Diencephalon (tissue), 1 donor: ENCODE results near the gene OR2T4. TPM values are rescaled to one million over a fixed set of nuclear protein-coding genes. Genes with fewer than 3 reads are reported as not detected.

Experiments
- total RNA-seq: library from RNA; depleted of rRNA; stranded (reverse); fragments of >200 nt; gene quantifications from one replicate; pipeline ENCODE4 v1.2.3, GENCODE V29; 2014

OR2T4 gene, protein sequence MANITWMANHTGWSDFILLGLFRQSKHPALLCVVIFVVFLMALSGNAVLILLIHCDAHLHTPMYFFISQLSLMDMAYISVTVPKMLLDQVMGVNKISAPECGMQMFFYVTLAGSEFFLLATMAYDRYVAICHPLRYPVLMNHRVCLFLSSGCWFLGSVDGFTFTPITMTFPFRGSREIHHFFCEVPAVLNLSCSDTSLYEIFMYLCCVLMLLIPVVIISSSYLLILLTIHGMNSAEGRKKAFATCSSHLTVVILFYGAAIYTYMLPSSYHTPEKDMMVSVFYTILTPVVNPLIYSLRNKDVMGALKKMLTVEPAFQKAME
- total RNA-seq: 0.46 TPM

GRCh38 chr1:248361121-248361715 lies at the start of gene OR2T4:
OR2T4 (plus strand) TSS chr1:248361665; CDS start chr1:248361665, 0 bp downstream.

DNA sequence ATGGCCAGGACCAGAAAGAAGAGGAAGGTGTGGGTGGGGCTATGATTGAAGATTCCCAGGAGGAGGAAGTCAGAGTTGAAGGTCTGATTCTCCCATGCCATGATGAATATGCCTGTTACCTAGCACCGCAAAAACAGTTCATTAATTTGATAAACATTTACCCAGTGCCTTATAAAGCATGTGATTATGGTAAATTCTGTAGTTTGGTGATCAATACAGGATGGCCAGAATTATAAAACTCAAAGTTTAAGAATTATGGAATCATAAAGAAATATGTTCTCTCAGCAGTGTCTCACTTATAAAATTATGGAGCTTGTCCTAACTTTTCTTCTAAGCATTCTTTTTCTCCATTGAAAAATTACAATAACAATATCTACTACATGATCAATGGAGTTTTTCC lies 37.0 kb upstream of the OR2T4 start, which contains the start of gene OR2M7:
TSS of gene OR2M7 (minus strand) at position 101 of the 400 bp plus-strand sequence. CDS start at position 101, 0 bp downstream.

GRCh38 chr1:248348475-248348874 lies 13.0 kb upstream of the OR2T4 start, which contains the start of gene OR14C36:
OR14C36 (plus strand) TSS chr1:248348775; CDS start chr1:248348775, 0 bp downstream.

DNA sequence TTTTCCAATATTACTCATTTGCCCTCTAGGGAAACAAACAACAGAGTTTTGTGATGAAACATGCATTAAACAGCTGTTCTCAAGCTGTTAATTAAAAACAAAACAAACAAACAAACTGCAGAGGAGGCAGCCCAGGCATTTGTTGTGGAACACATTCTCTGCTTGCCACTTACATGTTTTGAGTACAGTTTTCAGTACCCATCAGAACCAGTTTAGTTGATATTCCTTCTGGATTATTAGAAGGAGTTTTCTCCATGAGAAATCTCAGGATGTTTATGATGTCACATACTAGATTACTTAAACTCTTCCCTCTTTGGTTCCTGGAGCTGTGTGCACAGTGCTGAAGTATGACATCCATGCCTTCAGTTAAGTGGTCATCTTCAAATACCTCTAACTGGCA lies 14.0 kb downstream of the OR2T4 start, which contains the start of gene OR2T6:
TSS of gene OR2T6 (plus strand) at position 301 of the 400 bp plus-strand sequence. CDS start 11,863 bp downstream, outside the sequence.

DNA sequence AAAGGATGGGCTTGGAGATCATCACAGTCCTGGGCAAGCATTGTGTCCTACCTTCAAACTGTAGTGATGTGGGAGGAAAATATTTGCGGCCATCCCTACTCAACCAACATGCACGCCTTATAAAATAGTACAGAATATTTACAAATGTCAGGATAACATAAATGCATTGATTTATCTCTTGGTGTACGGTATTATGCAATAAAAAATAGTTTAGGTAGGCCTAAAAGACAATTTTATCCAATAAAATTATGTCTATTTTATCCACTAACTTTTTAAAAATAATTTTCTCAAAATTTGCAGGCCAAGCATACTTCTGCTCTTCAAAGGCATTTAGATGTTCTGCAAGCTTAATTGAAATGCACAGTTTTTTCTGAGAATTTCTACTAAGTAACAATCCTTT lies 41.3 kb downstream of the OR2T4 start, which contains the start of gene OR2T1:
TSS of gene OR2T1 (plus strand) at position 301 of the 400 bp plus-strand sequence. CDS start 3,100 bp downstream, outside the sequence.

Other genes with a start within 250 kb of the OR2T4 start
- gene OR2M5, start 216.5 kb upstream of the OR2T4 start, total RNA-seq: not detected
- not detected for gene OR2M2, start 186.8 kb upstream of the OR2T4 start, total RNA-seq
- gene OR2M3, start 164.4 kb upstream of the OR2T4 start, total RNA-seq: 0.46 TPM
- 0.46 TPM for gene OR2M4, start 130.2 kb upstream of the OR2T4 start, total RNA-seq
- gene OR2T33, start 83.7 kb upstream of the OR2T4 start, total RNA-seq: not detected
- gene OR2T12, start 58.2 kb upstream of the OR2T4 start, total RNA-seq: not detected
- gene OR2M7, start 37.1 kb upstream of the OR2T4 start, total RNA-seq: not detected
- gene OR14C36, start 12.9 kb upstream of the OR2T4 start, total RNA-seq: not detected
- 0.46 TPM for gene OR2T6, start 14.1 kb downstream of the OR2T4 start, total RNA-seq
- gene OR2T1, start 41.4 kb downstream of the OR2T4 start, total RNA-seq: not detected
- gene OR2T2, start 84.0 kb downstream of the OR2T4 start, total RNA-seq: not detected
- not detected for gene OR2T3, start 111.7 kb downstream of the OR2T4 start, total RNA-seq
- gene OR2T5, start 126.9 kb downstream of the OR2T4 start, total RNA-seq: not detected
- gene OR2G6, start 146.4 kb downstream of the OR2T4 start, total RNA-seq: not detected
- 0.23 TPM for gene OR2T29, start 201.1 kb downstream of the OR2T4 start, total RNA-seq
- not detected for gene OR2T34, start 213.1 kb downstream of the OR2T4 start, total RNA-seq
- not detected for gene OR2T10, start 236.0 kb downstream of the OR2T4 start, total RNA-seq